HUDEP-2 (cell line): ENCODE measurements around the gene DUS3L.
"Not testable (repeated sequence)": the region's sequence is repeated elsewhere in the genome, so short reads cannot be mapped to it uniquely, and the experiment has no call there.

Source experiments
- DNase-seq, 76 experiments: peaks; one replicate each; lab custom pipeline; 2025; ENCODE audit not compliant: unreplicated experiment in 76 of 76; lab: John Stamatoyannopoulos, UW

Gene DUS3L

DNA sequence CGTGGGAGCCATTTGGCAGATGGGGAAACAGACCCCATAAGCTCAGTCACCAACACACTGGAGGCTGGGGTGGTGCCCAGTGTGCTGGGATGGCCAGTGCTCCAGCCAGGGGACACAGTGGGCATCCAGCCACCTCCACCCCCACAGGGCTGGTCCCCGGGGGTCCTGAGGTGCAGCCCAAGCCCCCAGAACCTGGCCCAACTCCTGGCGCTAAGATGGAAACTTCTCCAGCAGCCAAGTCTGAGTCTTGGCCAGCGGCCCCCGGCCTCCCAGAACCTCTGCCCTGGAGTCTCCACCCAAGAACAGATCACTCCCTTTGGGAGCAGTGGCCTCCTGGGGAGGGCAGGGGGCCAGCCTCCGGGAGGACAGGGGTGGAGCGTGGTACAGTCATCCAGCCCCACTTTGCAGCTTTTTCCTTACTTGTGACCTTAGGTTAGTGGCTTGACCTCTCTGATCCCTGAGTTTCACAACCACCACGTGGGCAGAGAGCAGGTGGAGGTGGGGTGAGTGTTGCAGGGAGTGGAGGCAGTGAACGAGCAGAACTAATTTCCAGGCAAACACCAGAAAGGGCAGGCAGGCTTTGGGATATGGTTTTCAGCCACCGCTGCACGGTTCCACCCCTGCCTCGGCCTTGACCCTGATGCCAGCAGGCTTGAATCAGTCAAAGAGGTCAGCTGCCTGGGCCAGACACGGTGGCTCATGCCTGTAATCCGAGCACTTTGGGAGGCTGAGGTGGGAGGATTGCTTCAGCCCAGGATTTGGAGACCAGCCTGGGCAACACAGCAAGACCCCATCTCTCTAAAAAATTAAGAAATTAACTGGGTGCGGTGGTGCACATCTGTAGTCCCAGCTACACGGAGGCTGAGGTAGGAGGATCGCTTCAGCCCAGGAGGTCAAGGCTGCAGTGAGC, 9.7 kb upstream of the DUS3L start:
- DNase-seq = peak in 21 of 76 experiments; percentile 9 to 50 (median 24)

DNA sequence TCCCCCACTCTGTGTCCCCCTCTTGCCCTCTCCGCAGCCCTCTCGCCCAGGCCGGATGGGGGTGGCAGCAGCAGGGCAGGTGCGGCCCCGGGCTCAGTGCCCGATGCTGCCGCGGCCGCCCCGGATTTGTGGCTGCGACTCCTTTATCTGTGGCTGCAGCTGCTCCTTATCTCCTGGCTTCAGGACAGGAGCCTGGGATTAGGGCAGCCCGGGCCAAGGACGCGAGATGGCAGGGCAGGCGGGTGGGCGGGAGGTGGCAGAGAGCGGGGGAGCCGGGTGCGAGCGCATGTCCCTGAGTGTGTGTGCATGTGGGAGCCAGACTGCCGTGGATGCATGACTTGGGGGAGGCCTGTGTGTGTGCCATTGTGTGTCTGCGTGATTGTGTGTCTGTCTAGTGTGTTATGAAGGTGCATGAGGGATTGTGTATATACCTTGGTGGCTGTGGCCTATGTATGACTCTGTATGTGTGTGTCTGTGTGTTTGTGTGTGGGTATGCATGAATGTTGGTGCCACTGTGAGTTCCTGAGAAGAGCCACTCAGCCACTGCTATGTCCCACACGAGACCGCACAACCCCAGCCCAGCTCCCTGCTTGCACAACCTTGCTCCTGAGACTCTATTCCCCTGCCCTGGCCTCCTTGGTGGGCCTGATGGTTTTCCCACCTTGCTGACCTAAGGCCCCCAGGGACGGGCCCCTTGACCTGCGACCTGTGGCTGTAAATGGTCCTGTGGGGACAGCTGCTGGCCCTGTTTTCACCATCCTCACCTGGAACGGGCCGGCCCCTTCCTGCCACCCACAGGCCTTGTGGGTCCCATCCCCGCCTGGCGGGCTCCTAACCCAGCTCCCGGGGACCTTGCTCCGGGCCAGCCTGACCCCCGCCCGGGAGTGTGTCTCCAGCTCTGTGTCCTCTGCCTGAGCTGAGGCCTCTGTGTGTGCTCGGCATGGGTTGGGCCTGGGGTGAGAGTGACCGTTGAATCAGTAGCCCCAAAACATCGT, 8.6 kb upstream of the DUS3L start:
- peak; percentile 87 to 100 (median 98) for DNase-seq

DNA sequence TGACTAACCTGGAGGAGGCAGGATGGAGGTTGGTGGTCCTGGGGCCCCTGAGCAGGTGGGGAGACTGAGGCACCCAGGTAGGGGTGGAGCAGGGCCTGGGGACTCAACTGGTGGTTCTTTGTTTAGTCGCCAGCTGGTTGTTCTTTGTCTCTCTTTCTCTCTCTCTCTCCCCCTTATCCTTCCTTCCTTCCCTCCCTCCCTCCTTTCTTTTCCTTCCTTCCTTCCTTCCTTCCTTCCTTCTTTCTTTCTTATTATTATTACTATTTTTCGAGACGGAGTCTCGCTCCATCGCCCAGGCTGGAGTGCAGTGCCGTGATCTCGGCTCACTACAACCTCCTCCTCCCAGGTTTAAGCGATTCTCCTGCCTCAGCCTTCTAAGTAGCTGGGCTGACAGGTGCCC, 7.3 kb upstream of the DUS3L start:
- no peak for DNase-seq

DNA sequence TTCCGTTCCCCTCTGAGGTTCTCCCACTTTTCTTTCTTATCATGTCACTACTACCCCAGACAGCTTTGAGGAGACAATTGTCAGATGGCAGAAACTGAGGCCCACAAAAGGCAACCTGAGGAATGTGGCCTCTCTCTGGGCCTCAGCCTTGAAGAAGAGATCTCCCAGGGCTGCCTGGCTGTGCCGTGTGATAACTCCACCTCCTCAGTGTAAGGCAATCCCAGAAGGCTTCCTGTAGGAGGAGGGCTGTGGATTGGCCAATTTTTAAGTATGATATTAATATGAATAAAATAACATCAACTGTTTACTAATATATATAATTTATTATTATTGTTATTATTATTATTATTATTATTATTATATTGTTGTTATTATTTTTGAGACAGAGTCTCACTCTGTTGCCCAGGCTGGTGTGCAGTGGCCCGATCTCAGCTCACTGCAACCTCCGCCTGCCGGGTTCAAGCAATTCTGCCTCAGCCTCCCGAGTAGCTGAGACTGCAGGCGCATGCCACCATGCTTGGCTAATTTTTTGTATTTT, 4.5 kb upstream of the DUS3L start:
- no peak for DNase-seq

DNA sequence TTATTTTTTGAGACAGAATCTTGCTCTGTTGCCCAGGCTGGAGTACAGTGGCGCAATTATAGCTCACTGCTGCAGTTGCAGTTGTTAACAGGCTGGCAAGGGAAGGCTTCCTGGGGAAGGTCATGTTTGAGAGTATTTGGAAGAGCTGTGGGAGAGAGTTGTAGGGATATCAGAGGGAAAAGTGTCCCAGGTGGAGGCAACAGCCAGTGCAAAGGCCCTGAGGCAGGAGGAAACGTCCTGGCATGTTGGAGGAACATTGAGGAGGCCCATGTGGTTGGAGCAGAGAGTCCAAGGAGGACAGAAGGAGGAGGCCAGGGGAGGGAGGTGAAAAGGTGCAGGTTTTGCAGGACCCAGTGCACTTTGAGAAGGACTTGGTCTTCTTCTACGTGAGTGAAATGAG, 2.2 kb upstream of the DUS3L start:
- DNase-seq = no peak

DNA sequence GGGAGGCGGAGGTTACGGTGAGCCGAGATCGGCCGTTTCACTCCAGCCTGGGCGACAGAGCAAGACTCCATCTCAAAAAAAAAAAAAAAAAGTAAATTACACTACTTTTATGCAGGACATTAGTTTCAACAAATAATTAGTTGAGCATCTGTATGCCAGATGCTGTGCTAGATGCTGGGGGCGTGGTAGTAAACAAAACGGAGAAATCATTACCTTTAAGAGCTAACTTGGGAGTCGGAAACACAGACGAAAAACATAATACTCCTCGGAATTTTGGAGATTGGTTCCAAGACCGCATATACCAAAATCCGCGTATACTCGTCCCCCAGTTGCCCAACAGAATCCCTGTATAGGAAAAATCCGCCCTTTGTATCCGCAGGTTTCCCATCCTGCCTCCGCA, 1.3 kb upstream of the DUS3L start:
- no peak for DNase-seq

DNA sequence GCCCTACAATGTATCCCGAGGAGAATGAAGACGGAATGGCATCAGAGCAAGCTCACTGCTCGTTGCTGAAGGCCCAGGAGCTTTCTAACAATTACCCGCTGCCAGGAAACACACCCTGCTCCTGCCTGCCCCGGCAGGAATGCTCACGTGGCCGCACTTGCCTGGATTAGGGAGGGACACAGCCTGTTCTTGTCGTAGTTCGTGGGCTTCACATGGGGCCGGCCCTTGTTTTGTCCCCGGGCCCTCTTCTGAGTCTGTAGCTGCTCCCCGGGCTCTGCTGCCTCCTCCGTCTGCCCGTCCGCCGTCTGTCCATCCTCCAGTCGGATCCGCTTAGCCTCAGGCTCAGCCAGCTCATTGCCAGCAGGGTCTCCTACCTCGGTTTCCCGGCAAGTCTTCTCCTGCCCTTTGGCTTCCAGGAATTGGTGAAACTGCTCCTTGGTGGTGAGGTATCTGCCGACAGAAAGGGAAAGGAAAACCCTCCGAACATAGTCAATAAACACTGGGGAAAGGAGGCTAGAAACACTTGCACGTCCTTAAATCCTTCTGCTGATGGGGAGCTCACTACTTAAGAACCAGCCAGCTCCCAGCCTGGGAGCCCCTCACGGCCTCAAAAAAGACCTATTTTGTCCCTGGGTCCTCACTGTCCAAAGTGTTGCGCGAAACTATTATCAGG, 941 bp downstream of the DUS3L start:
- no peak for DNase-seq

DNA sequence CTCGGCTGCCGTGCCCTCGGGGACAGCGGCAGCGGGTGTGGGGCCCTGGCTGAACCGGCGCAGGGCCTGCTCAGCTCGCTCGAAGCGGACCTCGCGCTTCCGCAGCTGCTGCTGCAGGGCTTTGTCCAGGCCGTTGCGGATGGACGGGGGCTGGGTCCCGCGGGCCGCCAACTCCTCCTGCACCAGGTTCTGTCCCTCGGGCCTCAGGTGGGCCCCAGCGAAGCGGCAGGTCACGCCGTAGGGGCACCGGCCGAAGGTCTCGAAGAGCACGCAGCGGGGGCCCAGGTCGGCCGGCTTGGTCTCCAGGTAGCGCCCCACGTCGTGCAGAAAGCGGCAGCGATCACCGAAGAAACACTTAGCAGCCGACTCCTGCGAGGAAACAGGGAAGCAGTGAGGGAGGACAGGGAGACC, 1.6 kb downstream of the DUS3L start:
- no peak for DNase-seq

DNA sequence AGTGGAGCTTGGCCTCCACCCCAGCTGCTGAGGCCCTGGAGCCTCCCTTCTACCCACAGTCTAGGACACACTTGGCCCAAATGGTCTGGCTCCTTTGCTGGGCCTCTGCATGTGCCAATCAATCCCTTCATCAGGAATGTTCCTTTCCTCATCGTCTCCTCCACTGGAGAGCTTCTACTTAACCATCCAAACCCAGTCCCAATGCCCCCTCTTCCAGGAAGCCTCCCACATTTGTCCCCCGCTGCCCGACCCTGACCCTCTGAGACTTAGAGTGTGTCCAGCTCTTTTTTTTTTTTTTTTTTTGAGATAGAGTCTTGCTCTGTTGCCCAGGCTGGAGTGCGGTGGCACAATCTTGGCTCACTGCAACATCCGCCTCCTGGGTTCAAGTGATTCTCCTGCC, 2.5 kb downstream of the DUS3L start:
- DNase-seq = no peak

DNA sequence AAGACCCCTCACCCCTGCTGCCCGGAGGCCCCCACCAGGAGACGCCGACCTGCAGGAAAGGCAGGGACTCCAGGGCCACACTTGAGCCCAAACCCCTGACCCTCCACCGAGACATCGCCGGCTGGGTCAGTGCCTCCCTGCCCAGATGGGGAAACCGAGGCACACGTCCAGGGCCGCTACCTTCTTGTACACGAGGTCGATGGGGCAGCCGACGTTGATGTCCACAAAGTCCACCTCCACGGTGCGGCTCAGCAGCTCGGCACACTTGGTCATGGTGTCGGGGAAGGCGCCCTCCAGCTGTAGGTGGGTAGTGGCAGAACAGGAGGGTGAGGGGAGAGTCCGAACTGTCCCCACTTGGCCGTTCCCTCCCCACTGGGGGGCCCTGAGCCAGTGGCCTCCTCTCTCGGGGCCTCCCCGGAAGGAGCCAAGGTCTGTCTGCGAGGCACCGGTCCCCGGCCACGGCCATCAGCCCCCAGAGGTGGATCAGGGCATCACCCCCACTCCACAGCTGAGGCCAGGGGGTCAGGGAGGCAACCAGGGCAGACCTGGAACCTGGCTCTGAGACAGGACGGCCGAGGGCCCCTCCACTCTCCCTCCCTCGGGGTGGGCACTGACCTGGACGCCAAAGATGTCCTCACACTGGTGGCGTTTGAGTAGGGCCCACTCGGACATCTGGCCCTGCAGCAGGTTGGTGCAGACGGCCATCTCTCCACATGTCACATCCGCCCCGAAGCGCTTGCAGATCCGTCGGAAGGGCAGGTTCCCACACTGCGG, 3.4 kb downstream of the DUS3L start:
- DNase-seq = no peak

DNA sequence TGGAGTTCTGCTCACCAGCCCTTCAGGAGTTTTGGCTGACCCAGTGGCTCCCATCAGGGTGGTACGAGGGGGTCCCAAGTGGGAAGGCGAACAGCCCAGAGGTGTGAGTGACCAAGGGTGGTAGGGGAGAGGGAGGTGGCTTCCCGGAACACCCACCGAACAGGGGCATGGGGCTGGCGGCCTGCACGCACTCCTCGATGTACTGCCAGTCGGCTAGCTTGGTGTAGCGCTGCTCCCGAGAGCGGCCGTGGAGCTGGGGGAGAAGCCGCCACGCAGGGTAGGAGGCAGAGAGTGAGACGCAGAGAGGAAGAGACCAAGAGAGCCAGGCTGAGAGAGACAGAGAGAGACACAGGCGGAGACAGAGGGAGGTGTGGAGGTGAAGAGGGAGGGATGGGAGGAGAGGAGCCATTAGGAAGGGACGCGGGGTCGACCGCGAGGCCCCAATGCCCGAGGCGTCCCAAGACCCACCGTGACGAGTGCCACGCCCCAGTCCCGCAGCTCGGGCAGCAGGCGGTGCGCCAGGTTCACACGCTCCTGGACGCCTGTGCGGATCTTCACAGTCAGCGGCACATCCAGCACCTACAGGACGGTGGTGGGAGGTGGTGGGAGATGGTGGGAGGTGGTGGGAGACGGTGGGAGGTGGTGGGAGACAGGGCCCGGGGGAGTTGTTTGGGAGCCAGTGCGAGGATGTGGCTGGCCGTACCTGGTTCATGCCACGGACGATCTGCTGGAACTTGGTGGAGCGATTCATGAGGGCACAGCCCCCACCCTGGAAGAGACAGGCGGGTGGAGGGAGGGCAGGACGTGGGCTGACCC, 4.2 kb downstream of the DUS3L start:
- DNase-seq = no peak

DNA sequence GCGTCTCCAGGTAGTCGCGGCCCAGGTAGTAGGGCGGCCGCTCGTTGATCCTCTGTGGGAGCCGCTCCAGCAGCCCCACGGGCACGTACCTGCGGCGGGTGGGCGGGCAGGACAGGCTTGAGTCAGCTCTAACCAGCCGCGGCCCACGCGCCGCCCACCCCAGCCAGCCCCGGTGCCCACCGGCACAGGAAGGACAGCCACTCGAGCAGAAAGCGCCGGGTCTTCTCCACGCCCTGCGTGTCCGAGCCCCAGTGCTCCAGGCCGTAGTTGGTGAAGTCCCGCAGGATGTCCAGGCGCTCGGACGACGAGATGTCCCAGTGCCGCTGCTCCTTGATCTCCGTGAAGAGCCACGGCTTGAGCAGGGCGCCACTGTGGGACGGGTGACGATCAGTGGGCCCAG, 5.5 kb downstream of the DUS3L start:
- DNase-seq = no peak

DNA sequence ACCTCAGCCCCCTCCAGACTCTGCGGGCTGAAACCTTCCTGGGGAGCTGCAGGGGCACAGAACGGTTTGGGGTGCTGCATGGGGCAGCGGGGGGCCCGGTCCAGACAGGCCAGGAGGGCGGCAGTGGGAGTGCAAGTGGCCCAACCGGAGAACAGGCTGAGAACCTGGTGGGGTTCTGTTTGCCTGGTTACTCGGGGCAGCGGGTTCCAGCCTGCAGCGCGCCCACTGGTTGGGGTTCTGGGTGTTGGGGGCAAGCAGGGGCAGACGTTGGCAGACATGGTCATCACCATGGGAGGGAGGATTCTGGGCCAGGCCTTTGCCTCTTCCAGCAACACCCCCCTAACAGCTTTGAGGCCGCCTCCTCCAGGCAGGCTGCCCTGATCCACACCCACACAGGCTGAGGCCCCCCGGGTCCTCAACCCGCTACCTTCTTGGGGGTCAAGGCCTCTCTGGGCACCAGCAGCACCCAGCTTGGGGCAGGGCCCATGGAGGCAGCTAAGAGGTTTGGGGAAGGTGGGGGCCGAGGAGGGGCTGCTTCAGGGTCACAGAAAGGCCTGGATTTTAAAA, 6.3 kb downstream of the DUS3L start, which contains the start of gene PRR22:
Gene PRR22 (minus strand): TSS at position 166 of the 567 bp plus-strand sequence. CDS start 86 bp downstream, at position 80.
- DNase-seq = no peak

DNA sequence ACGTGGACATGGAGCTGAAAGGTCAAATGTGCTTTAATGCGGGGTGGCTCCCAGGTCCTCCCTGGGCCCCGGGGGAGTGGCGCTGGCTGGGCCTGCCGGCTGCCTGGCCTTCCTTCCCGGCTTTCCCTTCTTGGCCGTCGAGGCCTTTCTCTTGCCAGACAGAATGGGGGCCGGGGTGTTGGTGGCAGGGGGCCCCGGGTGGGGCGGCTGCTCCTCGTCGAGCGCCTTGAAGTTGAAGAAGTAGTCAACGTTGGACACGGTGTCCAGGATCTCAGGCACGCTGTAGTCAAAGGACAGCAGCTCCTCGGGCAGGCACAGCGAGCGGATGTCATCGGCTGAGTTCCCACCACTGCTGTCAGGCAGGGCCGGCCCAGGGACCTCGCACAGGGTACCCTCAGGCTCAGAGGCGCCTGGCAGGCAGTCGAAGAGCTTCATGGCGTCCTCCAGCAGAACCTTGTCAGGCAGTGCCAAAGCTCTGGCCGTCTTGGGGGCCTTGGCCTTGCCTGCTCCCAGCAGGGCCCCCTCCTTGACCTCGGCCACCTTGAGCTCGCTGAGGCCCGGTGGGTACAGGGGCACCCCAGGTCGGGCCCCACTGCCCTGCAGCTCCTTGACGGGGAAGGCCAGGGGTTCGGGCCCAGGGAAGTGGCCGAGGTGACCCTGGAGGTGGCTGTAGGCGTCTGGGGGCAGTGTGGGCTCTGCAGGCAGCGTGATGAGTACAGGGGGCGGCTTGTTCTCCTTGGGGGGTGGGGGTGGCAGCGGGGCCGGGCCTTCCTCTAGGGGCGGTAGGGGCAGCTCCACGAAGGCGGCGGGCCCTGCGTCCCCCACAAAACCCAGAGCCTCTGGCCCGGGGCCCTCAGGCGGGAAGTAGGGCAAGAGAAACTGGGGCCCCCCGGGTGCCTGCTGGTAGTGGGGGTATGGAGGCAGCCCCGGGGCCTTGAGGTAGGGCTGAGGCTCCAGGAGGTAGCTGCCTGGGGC, 7.7 kb downstream of the DUS3L start:
- DNase-seq = no peak

DNA sequence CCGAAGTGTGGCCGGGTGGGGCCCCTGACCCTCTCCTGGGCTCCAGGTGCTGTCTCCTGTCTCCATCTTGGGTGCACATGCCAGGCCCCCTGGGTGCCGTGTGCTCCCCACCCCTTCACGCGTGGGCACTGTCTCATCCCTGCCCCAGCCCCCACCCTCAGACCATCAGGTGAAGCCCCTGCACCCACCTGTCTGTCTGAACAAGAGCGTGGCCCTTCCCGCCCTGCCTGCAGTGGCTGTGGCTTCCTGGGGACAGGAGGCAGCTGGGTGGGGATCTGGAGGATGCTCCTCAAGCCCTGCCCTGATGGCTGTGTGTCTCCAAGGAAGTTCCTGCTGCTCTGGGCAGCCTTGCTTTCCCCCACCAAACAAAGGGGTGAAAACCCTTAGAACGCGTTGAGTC, 8.6 kb downstream of the DUS3L start:
- no peak for DNase-seq

DNA sequence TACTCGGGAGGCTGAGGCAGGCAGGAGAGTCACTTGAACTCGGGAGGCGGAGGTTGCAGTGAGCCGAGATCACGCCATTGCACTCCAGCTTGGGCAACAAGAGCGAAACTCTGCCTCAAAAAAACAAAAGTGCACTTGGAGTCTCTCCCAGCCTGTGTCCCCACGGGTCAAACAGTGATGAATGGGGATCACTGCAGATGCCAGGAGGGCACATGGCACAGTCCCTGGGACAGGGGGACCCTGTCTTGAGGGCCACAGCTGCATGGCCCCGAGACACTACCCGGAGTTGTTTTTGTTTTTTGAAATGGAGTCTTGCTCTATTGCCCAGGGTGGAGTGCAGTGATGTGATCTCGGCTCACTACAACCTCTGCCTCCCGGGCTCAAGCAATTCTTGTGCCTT, 10.0 kb downstream of the DUS3L start:
- not testable (repeated sequence) for DNase-seq

DNA sequence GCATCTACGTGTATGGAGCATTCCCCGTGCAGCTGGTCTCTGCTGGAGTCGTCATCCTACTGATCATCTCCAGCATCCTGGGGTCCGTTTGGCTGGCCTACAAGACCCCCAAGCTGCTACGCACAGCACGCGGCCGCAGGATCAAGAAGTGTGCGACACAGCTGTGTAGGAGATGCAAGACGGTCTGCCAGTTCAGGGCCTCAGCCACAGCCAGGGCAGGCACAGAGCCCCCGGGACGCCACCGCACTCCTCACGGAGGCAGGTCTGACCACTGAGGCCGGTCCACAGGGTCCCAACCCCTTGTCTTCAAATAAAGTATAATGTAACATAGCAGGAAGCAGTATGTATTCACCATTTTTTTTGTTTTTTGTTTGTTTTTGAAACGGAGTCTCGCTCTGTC, 12.6 kb downstream of the DUS3L start:
- no peak for DNase-seq
